Myocyte (in vitro differentiated cells): Measurements from ENCODE around the gene EXOC6. TPM values are rescaled to one million over a fixed set of nuclear protein-coding genes. Genes with fewer than 3 reads are reported as not detected.
A peak's percentile ranks its signal among the peaks of the same experiment; 100 is the strongest.
"Not testable (repeated sequence)": the region's sequence is repeated elsewhere in the genome, so short reads cannot be mapped to it uniquely, and the experiment has no call there.

Experiments used
- DNase-seq: peaks from one replicate; pipeline ENCODE4 v3.0.0-alpha.2; 2012; ENCODE audit warnings: low read depth
- total RNA-seq: library from RNA; depleted of rRNA; stranded (reverse); fragments of >200 nt; gene quantifications from 2 replicates; pipeline ENCODE4 v1.2.3, GENCODE V29; 2014

The EXOC6 gene
- total RNA-seq, 1 donor from 2014 or later, result 40.7 TPM

GRCh38 chr10:92880233-92880861, 32.0 kb downstream of the EXOC6 start:
- DNase-seq, result peak; percentile 74

GRCh38 chr10:92880917-92881316, 32.6 kb downstream of the EXOC6 start:
- DNase-seq, result peak; percentile 65

- DNase-seq, result no peak
These were observed 38.1 kb downstream of the EXOC6 start for GRCh38 chr10:92886334-92886961.

- no peak for DNase-seq
These were observed 42.2 kb downstream of the EXOC6 start for GRCh38 chr10:92890471-92890870.

GRCh38 chr10:92891885-92892690, 43.8 kb downstream of the EXOC6 start:
- peak; percentile 71 for DNase-seq

GRCh38 chr10:92892691-92893054, 44.4 kb downstream of the EXOC6 start:
- no peak for DNase-seq

- no peak for DNase-seq
These were observed 45.8 kb downstream of the EXOC6 start for GRCh38 chr10:92894081-92894655.

- no peak for DNase-seq
These were observed 49.6 kb downstream of the EXOC6 start for GRCh38 chr10:92897916-92898315.

GRCh38 chr10:92901819-92902251, 53.5 kb downstream of the EXOC6 start:
- no peak for DNase-seq

GRCh38 chr10:92903633-92904032, 55.3 kb downstream of the EXOC6 start:
- no peak for DNase-seq

GRCh38 chr10:92907280-92907679, 59.0 kb downstream of the EXOC6 start:
- no peak for DNase-seq

GRCh38 chr10:92912631-92913030, 64.3 kb downstream of the EXOC6 start:
- not testable (repeated sequence) for DNase-seq

GRCh38 chr10:92913973-92914372, 65.7 kb downstream of the EXOC6 start:
- DNase-seq, result no peak

GRCh38 chr10:92914478-92915325, 66.4 kb downstream of the EXOC6 start:
- DNase-seq, result peak; percentile 81

- no peak for DNase-seq
These were observed 67.6 kb downstream of the EXOC6 start for GRCh38 chr10:92915892-92916291.

- no peak for DNase-seq
These were observed 68.1 kb downstream of the EXOC6 start for GRCh38 chr10:92916433-92916832.

GRCh38 chr10:92918603-92919002, 70.3 kb downstream of the EXOC6 start:
- no peak for DNase-seq

GRCh38 chr10:92920866-92921265, 72.5 kb downstream of the EXOC6 start:
- DNase-seq, result no peak

GRCh38 chr10:92923416-92923815, 75.1 kb downstream of the EXOC6 start:
- DNase-seq, result peak; percentile 31

- DNase-seq, result no peak
These were observed 81.6 kb downstream of the EXOC6 start for GRCh38 chr10:92929896-92930295.

GRCh38 chr10:92931597-92931996, 83.3 kb downstream of the EXOC6 start:
- no peak for DNase-seq
